MM.1S (cell line): Measurements from ENCODE around the gene CUL1.

Experiments used
- DNase-seq: peaks from one replicate; pipeline ENCODE4 v3.0.0-alpha.2; 2015
- H2AFZ ChIP-seq: fragments of 300-600 bp; sonication (generic); 2 replicates; pipeline ENCODE4 v1.6.0; 2016; ENCODE audit warnings: antibody characterized with exemption, low read length
- H3F3A ChIP-seq: fragments of 300-600 bp; sonication (generic); 2 replicates; pipeline ENCODE4 v1.6.1; 2016; ENCODE audit warnings: mild to moderate bottlenecking, antibody characterized with exemption, low read length, moderate library complexity, mixed read lengths; ENCODE audit not compliant: insufficient read depth
- H3K27ac ChIP-seq: fragments of 300-600 bp; sonication (generic); 2 replicates; pipeline ENCODE4 v1.5.1; 2016; ENCODE audit warnings: mild to moderate bottlenecking, low read length
- H3K27me3 ChIP-seq: fragments of 300-600 bp; sonication (generic); replicated peaks from 2 replicates; pipeline ENCODE4 v1.6.0; 2016; ENCODE audit warnings: low read length; ENCODE audit not compliant: insufficient read depth
- H3K36me3 ChIP-seq: fragments of 300-600 bp; sonication (generic); replicated peaks from 2 replicates; pipeline ENCODE4 v1.6.1; 2016; ENCODE audit warnings: mild to moderate bottlenecking, low read length, mixed read lengths; ENCODE audit not compliant: insufficient read depth
- H3K4me1 ChIP-seq: fragments of 300-600 bp; sonication (generic); 2 replicates; pipeline ENCODE4 v1.6.1; 2016; ENCODE audit warnings: low read length, mixed read lengths
- H3K4me2 ChIP-seq: fragments of 300-600 bp; sonication (generic); 2 replicates; pipeline ENCODE4 v1.6.0; 2016; ENCODE audit warnings: low read depth, low read length
- H3K4me3 ChIP-seq: fragments of 300-600 bp; sonication (generic); 2 replicates; pipeline ENCODE4 v1.5.1; 2016; ENCODE audit warnings: low read length, mixed read lengths
- H3K79me2 ChIP-seq: fragments of 300-600 bp; sonication (generic); 2 replicates; pipeline ENCODE4 v1.6.1; 2016; ENCODE audit warnings: mixed run types, low read length, mixed read lengths
- H3K9ac ChIP-seq: fragments of 300-600 bp; sonication (generic); 2 replicates; pipeline ENCODE4 v1.6.1; 2016; ENCODE audit warnings: low read length, mixed read lengths
- H3K9me2 ChIP-seq: fragments of 300-600 bp; sonication (generic); replicated peaks from 2 replicates; pipeline ENCODE4 v1.6.1; 2016; ENCODE audit warnings: mild to moderate bottlenecking, low read length, mixed read lengths; ENCODE audit not compliant: insufficient read depth
- H3K9me3 ChIP-seq: fragments of 300-600 bp; sonication (generic); replicated peaks from 2 replicates; pipeline ENCODE4 v1.6.1; 2016; ENCODE audit warnings: mild to moderate bottlenecking, low read length, mixed read lengths; ENCODE audit not compliant: insufficient read depth
- H4K20me1 ChIP-seq: fragments of 300-600 bp; sonication (generic); 2 replicates; pipeline ENCODE4 v1.6.1; 2016; ENCODE audit warnings: mild to moderate bottlenecking, low read length, moderate library complexity, mixed read lengths; ENCODE audit not compliant: insufficient read depth
- EZH2 ChIP-seq: fragments of 300-600 bp; sonication (generic); optimal IDR thresholded peaks from 2 replicates; pipeline ENCODE3; 2017; ENCODE audit warnings: low read depth, mild to moderate bottlenecking, antibody characterized with exemption, low read length, mixed read lengths
- EZH2phosphoT487 ChIP-seq: fragments of 300-600 bp; sonication (generic); IDR thresholded peaks from 2 replicates; pipeline ENCODE4 v1.6.1; 2018; ENCODE audit warnings: antibody characterized with exemption, low read length
- TF ChIP-seq, protein P1 (sequence below): fragments of 300-600 bp; sonication (generic); IDR thresholded peaks from 2 replicates; pipeline ENCODE4 v1.5.1; 2016; ENCODE audit warnings: antibody characterized with exemption, low read length, mixed read lengths

Gene CUL1

DNA sequence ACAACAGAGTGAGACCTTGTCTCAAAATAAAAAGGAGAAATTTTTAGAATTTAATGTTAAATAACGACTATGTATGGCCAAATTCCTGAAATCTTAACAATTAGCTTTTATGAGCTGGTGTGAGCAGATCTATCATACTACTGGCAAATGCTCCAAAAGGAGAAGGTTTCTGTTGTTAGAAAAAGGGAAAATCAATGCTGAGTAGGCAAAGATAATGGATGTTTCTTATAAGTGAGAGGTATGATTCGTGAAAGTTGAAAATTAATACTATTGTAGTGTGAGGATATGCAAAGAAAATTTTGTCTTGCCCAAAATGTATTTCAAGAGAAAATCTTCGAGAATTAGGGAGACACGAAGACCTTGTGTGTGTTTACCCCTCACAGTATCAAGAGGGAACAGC, 40.8 kb upstream of the CUL1 start:
- Histone ChIP-seq H3K79me2 (no peaks in the 10 kb centered on the region), H3K4me3 (no peak overlapping the region), H3K4me1 (peaks cover 12% of the 10 kb centered on the region), H3K9me2 (no peaks in the 10 kb centered on the region), H4K20me1 (no peaks in the 10 kb centered on the region), H3K27ac (no peak overlapping the region), H3F3A (no peaks in the 10 kb centered on the region), H3K27me3 (no peaks in the 10 kb centered on the region), H3K4me2 (no peak overlapping the region), H3K36me3 (no peaks in the 10 kb centered on the region), H3K9me3 (no peaks in the 10 kb centered on the region), H3K9ac (no peak overlapping the region), H2AFZ (no peak overlapping the region)
- TF ChIP-seq, protein P1, sequence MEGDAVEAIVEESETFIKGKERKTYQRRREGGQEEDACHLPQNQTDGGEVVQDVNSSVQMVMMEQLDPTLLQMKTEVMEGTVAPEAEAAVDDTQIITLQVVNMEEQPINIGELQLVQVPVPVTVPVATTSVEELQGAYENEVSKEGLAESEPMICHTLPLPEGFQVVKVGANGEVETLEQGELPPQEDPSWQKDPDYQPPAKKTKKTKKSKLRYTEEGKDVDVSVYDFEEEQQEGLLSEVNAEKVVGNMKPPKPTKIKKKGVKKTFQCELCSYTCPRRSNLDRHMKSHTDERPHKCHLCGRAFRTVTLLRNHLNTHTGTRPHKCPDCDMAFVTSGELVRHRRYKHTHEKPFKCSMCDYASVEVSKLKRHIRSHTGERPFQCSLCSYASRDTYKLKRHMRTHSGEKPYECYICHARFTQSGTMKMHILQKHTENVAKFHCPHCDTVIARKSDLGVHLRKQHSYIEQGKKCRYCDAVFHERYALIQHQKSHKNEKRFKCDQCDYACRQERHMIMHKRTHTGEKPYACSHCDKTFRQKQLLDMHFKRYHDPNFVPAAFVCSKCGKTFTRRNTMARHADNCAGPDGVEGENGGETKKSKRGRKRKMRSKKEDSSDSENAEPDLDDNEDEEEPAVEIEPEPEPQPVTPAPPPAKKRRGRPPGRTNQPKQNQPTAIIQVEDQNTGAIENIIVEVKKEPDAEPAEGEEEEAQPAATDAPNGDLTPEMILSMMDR = no peak
- TF ChIP-seq EZH2phosphoT487 (no peak), EZH2 (no peak)
- no peak for DNase-seq

DNA sequence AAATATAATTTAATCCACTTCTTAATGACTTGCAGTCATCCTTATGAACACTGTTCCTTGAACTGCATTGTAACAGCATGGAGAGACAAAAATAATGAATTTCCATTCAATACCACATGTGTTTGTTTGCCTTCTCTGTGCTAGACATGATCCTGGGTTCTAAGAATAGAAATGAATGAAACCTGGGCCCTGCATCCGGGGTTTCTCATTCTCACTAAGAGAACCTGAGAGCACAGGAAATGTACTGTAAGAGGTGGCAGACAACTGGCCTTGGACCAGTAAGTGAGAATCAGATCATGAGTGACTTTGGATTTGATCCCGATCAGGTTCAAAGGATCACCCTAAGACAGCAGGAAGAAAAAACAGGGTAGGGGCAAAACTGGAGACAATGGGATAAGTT, 37.2 kb upstream of the CUL1 start:
- DNase-seq = peak; percentile 74
- H4K20me1 ChIP-seq = no peaks in the 10 kb centered on the region
- peak overlapping the region; percentile 3 for H3K4me2 ChIP-seq
- H3K79me2 ChIP-seq = no peaks in the 10 kb centered on the region
- peaks cover 12% of the 10 kb centered on the region for H3K4me1 ChIP-seq
- H3K9ac ChIP-seq = no peak overlapping the region
- H2AFZ ChIP-seq = peak overlapping the region; percentile 40; the same call in 1 of the 2 replicates
- H3K9me3 ChIP-seq = no peaks in the 10 kb centered on the region
- no peaks in the 10 kb centered on the region for H3K27me3 ChIP-seq
- TF ChIP-seq, protein P1 = no peak
- TF ChIP-seq EZH2phosphoT487 (no peak), EZH2 (no peak)
- no peaks in the 10 kb centered on the region for H3K36me3 ChIP-seq
- no peak overlapping the region for H3K4me3 ChIP-seq
- no peaks in the 10 kb centered on the region for H3K9me2 ChIP-seq
- no peaks in the 10 kb centered on the region for H3F3A ChIP-seq
- H3K27ac ChIP-seq = no peak overlapping the region

GRCh38 chr7:148662646-148663045, 36.1 kb upstream of the CUL1 start:
- no peaks in the 10 kb centered on the region for H3K36me3 ChIP-seq
- TF ChIP-seq, protein P1 = no peak
- no peak for TF ChIP-seq EZH2phosphoT487
- no peak for TF ChIP-seq EZH2
- H4K20me1 ChIP-seq = no peaks in the 10 kb centered on the region
- no peak overlapping the region for H3K9ac ChIP-seq
- H3K27me3 ChIP-seq = no peaks in the 10 kb centered on the region
- H3K9me2 ChIP-seq = no peaks in the 10 kb centered on the region
- no peak overlapping the region for H3K4me2 ChIP-seq
- H3K4me1 ChIP-seq = peaks cover 12% of the 10 kb centered on the region
- H3K4me3 ChIP-seq = no peak overlapping the region
- H3K79me2 ChIP-seq = no peaks in the 10 kb centered on the region
- no peaks in the 10 kb centered on the region for H3F3A ChIP-seq
- no peak for DNase-seq
- H3K9me3 ChIP-seq = no peaks in the 10 kb centered on the region
- no peak overlapping the region for H3K27ac ChIP-seq
- no peak overlapping the region for H2AFZ ChIP-seq

DNA sequence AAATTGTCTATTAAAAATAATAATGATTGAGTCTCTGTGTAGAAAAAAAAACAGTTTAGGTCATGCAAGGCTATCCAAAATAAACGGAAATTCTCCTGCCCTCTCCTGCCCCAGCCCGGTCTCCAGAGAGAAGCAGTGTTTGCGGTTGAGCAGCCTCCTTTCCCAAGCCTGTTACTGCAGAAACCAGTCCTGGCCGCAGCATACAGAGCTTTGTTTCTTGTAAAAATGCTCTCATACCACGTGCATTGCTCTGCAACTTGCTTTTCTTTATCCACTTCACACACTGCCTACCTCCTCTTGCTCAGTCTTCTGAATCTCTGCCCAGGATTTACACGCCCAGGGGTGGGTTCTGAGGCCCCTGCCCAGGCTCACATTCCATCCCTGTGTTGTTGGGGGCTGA, 34.4 kb upstream of the CUL1 start:
- Histone ChIP-seq H3K27ac (no peak overlapping the region), H3K79me2 (no peaks in the 10 kb centered on the region), H4K20me1 (no peaks in the 10 kb centered on the region), H3K36me3 (no peaks in the 10 kb centered on the region), H3K27me3 (no peaks in the 10 kb centered on the region), H3K9me3 (no peaks in the 10 kb centered on the region), H3K4me3 (no peak overlapping the region), H3K9me2 (no peaks in the 10 kb centered on the region), H3K4me2 (no peak overlapping the region), H3F3A (no peaks in the 10 kb centered on the region), H3K4me1 (peaks cover 12% of the 10 kb centered on the region), H2AFZ (no peak overlapping the region), H3K9ac (no peak overlapping the region)
- no peak for TF ChIP-seq EZH2phosphoT487
- no peak for TF ChIP-seq EZH2
- TF ChIP-seq, protein P1 = no peak
- DNase-seq = no peak
